GM18498 (cell line): ENCODE measurements around the gene SLC17A2.

Experiments
- ATAC-seq: cut with Tn5 transposase; IDR thresholded peaks from one replicate; pipeline ENCODE4 v1.9.1; 2021; ENCODE audit warnings: mild to moderate bottlenecking, moderate library complexity; ENCODE audit not compliant: unreplicated experiment

Gene SLC17A2

DNA sequence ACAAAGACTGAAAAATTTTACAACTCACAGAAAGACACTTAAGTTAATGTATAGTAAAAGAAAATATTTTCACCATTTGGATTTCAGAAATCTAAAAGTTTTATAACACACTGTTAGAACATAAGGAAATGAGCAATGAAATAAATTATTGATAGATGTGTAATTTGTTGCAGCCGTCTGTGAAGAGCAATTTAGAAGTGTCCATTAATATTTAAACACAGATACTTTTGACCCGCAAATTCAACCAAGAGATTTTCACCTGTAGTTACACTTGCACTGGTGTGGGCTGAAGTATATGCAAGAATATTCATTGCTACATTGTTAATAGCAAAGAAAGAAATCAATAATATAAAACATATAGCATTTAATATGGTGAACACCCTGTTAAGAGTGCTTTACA, 41.9 kb downstream of the SLC17A2 start:
- no peak for ATAC-seq

DNA sequence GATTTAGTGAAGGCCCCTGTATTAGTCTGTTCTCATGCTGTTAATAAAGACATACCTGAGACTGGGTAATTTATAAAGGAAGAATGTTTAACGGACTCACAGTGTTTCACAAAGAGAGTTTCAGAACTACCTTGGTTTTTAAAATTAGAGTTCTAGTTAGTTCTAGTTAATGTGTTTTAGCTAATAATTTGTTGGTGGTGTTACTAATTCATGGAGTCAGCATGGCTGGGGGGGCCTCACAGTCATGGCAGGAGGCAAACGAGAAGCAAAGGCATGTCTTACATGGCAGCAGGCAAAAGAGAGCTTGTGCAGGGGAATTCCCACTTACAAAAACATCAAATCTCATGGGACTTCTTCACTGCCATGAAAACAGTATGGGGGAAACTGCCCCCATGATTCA, 44.4 kb downstream of the SLC17A2 start:
- no peak for ATAC-seq

DNA sequence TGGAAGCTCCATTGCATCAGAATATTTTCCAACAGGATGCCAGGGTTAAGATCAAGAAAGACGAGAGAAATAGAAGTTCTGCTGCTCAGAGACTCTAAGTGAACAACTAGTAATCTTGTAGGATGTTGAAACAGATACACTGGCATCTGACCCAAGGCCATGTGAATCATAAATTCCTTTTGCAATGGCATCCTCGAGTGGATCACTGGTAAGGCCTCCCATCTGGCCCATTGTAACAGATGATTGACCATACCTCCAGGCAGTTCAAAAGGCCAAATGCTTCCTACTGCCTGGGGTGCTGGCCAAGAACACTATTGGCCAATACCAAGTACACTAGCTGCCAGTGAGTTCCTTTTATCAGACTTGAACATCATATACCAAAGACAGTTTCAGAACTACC, 46.5 kb downstream of the SLC17A2 start:
- ATAC-seq = no peak

DNA sequence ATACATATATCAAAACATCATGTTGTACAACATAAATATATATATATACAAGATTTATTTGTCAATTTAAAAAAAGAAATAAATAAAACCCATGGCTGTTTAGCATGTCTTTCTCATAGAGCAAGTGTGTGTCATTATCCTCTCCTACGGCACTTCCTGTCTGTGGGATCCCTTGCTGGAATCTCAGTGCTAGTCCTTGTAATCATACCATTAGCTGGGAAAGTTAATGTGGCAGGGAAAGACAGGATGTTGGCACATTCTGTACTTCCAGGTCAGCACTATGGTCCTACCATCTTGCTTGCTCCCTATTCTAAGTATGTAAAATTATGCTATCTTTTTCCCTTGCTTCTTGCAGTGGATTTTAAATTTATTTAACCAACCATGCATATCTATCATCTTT, 47.0 kb downstream of the SLC17A2 start:
- no peak for ATAC-seq

DNA sequence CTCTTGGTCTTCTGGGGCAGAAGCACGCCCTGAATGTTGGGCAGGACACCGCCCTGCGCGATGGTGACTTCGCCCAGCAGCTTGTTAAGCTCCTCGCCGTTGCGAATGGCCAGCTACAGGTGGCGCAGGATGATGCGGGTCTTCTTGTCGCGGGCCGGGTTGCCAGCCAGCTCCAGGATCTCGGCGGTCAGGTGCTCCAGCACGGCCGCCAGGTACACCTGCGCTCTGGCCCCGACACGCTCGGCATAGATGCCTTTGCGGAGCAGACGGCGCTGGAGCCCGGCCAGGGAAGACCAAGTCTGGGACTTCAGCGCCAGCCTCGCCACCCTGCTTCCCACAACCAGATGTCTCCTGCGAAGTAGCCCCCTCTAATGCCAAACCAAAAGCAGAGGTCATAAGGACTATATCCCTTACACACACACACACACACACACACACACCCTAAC, 48.4 kb downstream of the SLC17A2 start:
- ATAC-seq = peak; percentile 52

DNA sequence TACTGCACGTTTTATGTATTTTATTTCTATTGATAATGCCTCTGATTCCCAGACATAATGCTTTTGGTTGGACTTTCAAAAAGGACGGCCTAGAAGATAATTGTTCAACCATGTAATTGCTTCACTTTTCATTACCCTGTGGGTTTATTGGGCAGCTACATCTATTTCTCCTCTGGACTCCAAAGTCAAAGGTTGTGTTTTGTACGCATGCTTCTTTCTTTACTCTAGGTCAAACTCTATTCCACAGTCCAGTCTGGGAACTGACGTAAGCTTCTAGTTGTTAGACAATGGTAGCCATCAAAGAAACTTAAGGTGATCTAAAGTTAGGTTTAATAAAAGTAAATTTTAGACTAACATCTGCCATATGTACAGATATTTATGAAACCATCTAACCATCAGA, 49.9 kb downstream of the SLC17A2 start:
- ATAC-seq = no peak

DNA sequence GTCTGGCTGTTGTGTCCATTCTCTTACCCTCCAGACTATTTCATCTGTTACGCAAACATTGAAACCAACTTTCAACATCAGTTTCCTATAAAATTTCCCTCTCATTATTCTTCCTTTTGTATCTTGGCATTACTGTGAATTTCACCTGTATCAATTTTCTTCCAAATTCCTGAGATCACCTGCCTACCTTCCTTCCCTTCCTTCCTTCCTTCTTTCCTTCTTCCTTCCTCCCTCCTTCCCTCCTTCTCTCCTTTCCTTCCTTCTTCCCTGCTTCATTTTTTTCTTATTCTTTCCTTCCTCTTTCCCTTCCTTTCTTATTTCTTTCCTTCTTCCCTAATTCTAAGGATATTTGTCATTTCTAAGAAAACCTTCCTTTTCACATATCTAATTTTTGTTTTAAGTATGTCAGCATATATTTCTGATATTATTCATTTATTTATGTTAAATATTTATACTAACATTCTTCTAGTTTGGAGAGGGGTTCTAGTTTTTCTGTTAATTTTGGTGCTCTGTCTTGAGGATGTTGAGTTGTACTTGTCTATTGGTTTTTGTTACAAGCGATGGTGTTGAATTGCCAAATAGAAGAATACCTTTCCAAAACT, 51.7 kb downstream of the SLC17A2 start:
- no peak for ATAC-seq

DNA sequence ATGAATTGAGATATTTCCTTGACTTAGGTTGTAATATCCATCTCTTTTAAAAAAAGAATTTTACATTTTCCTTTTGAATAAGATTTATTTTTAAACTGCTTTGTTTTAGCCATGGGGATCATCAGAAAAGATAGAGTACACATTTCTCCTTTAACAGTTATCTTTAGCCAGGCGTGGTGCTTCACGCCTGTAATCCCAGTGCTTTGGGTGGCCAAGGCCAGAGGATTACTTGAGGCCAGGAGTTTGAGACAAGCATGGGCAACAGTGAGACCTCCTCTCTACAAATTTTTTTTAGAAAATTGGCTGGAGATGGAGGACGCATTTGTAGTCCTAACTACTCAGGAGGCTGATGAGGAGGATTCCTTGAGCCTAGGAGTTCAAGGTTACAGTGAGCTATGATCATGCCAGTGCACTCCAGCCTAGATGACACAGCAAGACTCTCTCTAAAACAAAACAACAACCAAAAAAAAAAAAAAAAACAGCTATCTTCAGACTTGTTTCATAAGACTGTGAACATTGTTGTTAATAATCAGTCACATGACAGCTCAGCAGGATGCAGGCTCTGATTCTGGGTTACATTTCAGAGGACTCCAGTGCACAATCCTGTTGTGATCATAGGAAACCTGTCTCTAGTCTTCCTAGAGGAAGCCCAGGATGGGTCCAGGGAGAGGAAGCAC, 54.4 kb downstream of the SLC17A2 start:
- no peak for ATAC-seq

DNA sequence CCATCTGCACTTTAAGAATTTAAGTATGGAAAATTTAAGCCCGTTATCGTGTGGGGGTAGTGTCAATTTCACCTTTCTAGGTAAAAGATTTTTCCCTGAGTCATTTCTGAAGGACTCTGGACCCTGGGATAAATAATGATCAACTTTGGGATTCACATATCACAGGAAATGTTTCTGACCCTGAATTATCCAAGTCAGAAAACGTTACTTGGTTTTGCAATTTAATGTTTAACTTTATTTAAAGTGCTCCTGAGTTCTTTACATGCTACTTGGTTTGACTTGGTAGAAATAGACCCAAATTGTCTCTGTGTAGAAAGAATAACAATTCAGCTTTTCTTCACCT, 55.0 kb downstream of the SLC17A2 start:
- ATAC-seq = no peak

DNA sequence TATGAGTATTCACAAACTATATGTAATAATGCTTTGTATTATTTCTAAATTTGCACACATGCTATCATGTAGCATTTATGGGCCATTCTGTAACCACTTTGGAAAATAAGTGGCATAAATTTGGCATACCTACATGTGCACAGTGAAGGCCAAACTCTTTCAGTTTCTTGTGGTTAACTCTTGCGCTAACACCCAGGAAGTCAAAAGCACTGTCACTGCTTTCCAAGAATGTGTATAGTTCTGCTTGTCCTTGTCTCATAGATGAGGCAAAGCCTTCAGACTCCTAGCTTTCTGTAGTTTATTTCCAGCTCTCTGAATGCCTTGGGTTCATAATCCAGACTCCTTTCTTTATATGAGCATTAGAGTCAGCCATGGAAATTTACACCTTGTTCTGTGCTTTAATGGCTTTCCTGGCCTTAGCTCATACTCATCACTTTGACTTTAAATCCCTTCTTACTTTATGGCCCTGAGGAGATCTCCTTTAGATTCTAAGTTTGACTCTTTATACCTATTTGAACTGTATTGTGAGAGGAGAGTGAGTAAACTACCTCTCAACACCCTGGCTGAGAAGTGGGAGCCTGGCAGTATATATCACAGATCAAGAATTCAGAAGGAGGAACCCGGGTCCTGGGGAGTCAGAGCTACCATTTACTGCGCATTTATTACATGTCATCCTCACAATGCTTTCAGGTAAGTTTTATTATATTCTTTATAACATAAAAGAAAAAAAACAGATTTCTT, 55.5 kb downstream of the SLC17A2 start:
- ATAC-seq = no peak

DNA sequence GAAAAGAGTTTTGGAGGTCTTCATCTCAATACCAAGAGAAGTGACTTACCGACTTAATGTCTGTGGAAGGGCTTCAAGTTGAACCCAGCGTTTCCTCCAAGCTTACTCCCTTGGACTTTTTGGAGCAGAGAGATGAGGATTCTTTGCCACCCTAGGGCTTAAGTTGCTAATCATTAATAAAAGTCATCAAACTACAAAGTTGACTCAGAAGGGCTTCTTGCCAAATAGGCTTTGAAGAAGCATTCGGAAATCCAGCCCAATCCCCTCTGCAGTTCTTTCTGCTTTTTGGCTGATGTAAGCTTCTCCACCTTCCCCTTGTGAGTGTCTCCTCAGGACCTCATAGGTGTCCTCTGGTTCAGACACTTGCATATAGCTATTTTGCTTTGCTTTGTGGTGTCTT, 56.4 kb downstream of the SLC17A2 start, which contains the start of gene SLC17A3:
Gene SLC17A3 (minus strand): TSS at position 126 of the 400 bp plus-strand sequence. CDS start 5,856 bp downstream, outside the sequence.
- no peak for ATAC-seq

DNA sequence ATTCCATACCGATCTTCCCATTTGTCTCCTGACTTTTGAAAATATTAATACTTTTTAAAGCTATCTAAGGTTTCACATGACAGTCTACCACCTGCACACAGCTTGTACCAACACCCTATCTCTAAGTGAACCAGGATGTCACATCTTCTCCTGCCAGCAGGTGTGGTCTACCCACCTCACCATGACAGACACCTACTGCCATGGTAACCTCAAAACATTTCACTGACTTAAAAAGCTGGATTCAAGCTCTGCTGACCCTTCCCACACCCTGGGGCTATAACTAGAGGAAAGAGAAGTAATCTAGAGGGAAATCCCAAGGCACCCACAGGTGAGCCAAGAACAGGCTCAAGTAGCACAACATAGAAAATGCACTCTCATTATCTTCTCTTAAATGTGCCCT, 57.7 kb downstream of the SLC17A2 start:
- no peak for ATAC-seq

DNA sequence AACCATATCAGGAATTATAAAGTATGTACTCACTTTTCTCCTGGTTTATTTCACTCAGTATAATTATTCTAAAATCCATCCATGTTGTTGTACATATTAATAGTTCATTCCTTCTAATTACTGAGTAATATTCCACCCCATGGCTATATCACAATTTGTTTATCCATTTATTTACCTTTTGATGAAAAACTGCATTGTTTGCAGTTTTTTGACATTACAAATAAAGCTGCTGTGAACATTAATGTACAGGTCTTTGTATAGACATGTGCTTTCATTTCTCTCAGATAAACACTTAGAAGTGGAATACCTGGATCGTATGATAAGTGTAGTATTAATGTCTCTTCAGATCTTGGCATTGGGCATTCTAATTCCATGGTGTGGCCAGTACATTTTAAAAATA, 60.7 kb downstream of the SLC17A2 start:
- no peak for ATAC-seq

DNA sequence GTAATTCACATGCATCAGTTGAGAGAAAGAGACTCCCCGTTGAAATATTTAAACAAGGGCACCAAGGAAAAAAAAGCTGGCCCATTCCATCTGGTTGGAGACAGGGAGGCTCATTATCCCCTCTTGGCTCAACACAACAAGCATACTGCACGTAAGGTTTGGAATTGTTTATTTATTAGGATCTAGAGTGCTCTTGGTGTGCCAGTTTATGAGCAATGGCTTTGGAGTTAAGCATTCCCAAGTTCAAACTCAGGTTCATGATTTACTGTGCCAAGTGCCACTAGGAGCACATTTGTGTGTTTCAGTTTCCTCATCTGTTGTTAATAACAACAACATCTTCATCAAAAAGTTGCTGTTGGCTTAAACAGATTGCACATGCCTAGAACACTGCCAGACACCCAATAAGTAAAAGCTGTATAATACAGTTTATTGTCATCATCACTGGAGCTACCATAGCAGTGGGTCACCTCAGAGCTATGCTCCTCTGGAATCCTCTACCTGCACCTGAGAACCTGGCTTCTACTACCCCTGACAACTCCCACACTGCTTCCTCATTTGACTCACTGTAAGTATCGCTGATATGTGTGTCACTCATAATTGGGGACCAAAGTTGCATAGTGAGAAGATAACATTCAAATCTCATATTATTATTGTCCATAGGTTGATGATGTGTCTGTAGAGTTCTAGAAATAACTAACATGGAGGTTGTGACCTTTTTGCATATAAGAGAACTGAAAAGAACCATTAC, 61.9 kb downstream of the SLC17A2 start:
- ATAC-seq = no peak

DNA sequence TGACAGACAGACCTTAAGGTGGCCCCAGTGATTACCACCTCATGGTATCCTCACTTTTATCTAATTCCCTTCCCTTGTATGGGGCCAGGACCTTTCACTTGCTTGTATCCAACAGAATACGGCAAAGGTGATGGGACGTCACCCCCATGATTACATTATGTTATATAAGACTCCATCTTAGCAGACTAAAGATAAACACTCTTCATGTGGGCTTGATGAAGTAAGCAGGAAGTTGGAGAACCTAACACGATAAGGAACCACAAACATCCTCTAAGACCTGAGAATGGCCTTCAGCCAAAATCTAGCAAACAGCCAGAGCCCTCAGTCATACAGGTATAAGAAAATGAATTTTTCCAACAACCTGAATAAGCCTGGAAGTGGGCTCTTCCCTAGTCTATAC, 64.5 kb downstream of the SLC17A2 start:
- ATAC-seq = no peak

DNA sequence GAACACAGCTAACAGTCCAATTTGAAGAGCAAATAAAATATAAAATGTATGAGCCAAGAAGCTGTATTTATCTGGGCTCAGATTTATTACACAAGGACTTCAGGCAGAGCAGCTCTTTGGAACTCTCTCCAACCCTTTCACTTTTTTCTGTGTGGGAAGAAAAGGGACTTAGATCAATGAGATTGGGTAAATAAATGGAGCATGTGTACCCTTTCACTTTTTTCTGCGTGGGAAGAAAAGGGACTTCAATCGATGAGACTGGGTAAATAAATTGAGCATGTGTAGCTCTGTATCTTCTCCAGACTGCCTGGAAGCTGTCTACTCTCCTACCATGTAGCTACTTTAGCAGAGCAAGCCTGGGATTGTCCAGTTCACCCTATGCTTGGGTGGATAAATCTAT, 67.1 kb downstream of the SLC17A2 start:
- ATAC-seq = no peak
